Stomach (tissue), 4 donors: ENCODE data around the gene TUBGCP2.

Experiments
- CTCF ChIP-seq, 7 experiments: fragments of 450-650 bp in 4 of 7; fragments of 200-600 bp in 3 of 7; sonication (generic) in 3 of 7; IDR thresholded peaks; one replicate each; pipeline ENCODE4 v1.5.1; 2016 to 2019; ENCODE audit warnings: antibody characterized with exemption in 7 of 7, control low read depth in 2 of 7, mild to moderate bottlenecking in 1 of 7
- EP300 ChIP-seq: sonication (generic); formaldehyde crosslinking; IDR thresholded peaks from one replicate; pipeline ENCODE4 v1.6.1; 2017; ENCODE audit warnings: antibody characterized with exemption
- POLR2AphosphoS5 ChIP-seq, 3 donors: sonication (generic); formaldehyde crosslinking; IDR thresholded peaks; one replicate each; pipeline ENCODE4 v1.6.1; 2016; ENCODE audit warnings: antibody characterized with exemption in 3 of 3

GRCh38 chr10:133312016-133312768 lies 3.5 kb upstream of the TUBGCP2 start:
- no peak for TF ChIP-seq CTCF (IDR thresholded peaks at IDR 0.05)
- no peak for TF ChIP-seq EP300
- TF ChIP-seq POLR2AphosphoS5 (IDR thresholded peaks at IDR 0.05), result no peak
